Measurements from ENCODE around the gene FAM117A. TPM values are rescaled to one million over a fixed set of nuclear protein-coding genes. Genes with fewer than 3 reads are reported as not detected.
"Not testable (repeated sequence)": the region's sequence is repeated elsewhere in the genome, so short reads cannot be mapped to it uniquely, and the experiment has no call there.

The FAM117A gene
- total RNA-seq, 1 experiment from 2014 or later = 0.42 TPM

- DNase-seq (ENCODE audit: extremely low read depth, low read depth) = no peak
These were observed 21.7 kb downstream of the FAM117A start for GRCh38 chr17:49742166-49742638.

- DNase-seq (ENCODE audit: extremely low read depth, low read depth) = no peak
These were observed 22.2 kb downstream of the FAM117A start for GRCh38 chr17:49741692-49742076.

DNA sequence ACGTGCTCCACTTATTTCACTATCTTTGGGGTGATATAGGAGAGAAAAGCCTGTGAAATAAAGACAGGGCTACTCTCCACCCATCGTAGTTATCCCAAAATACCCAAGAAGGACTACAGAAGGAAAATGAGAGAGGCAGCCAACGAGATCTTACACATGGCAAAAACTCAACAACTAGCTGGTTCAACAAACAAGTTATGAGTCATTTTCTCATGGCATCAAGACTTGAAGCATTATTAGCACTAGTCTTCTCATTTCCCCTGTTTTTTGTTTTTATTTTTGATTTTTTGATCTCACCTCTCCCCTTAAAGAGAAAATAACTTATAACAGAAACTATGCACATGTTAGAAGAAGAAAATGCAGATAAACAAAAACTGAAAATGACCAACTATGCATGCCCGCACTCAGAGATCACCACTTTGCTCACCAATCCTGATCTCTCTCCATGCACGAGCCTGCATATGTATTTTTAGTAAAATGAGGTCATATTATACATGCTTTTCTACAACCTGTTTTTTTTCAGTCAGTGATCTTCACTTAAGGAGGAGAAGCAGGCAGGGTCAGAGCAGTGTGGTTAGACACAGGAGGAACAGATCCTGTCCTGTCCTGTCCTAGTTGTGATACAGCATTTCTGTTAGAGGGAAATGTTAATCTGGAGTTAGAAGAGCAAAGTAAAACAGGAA lies 22.8 kb downstream of the FAM117A start:
- DNase-seq (ENCODE audit: extremely low read depth, low read depth) = no peak

DNA sequence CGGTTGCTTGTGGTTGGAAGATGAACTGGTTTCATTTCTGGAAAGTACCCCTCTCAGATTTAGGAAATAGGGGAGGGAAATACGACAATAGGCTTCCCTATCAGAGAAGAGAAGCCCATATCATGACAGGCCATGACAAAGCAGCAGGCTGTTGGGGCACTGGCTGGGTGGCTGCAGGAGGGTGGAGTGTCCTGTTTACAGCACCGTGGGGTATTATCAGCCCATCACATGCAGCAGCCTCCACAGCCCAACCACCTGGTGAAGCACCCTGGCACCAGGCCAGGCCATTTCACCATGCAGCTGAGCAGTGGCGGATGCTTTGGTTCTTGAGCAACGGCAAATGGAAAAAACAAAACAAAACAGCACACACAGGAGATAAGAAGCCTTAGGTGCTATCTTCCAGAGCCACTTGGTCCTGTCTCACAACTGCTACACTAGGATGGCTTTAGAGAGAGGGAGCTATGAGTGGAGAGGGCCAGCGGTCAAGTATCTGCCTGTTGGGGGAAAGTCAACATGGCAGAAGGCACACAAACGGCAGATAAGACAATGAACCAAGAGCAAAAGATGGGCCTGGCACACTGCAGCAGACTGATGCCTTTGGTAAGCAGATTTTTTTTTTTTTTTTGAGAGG lies 24.2 kb downstream of the FAM117A start:
- DNase-seq (ENCODE audit: extremely low read depth, low read depth) = no peak

DNA sequence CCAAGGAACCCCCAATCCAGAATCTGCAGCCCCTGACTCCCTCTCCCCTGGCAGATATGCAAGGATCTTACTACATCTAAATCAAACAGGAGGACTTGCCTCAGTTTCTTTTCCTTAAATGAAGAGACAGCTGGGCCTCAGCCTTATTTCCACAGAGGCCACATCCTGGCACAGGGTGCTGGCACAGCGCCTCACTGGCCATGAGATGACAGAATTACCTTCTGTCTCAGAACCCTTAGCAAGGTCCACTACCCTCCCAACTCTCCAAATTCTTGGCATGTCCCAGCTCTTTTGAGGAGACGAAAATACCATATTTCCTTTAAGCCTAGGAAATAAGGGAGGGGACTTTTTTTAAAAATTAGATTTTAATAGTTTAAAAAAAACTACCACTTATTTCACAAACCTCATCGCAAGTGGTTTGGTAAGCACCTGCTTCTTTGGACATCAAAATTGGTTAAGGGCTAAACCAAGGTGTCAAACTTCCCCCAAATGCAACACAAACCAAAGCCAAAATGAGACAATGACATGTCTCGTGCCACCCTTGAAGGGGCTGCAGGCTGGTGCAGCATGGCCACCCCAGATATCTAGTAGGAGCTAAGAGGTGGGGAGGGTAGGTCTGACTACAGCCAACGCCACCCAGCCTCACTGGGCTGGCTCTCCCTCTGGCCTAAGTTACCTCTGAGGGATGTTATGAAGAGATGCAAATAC lies 25.3 kb downstream of the FAM117A start:
- no peak for DNase-seq (ENCODE audit: extremely low read depth, low read depth)

DNA sequence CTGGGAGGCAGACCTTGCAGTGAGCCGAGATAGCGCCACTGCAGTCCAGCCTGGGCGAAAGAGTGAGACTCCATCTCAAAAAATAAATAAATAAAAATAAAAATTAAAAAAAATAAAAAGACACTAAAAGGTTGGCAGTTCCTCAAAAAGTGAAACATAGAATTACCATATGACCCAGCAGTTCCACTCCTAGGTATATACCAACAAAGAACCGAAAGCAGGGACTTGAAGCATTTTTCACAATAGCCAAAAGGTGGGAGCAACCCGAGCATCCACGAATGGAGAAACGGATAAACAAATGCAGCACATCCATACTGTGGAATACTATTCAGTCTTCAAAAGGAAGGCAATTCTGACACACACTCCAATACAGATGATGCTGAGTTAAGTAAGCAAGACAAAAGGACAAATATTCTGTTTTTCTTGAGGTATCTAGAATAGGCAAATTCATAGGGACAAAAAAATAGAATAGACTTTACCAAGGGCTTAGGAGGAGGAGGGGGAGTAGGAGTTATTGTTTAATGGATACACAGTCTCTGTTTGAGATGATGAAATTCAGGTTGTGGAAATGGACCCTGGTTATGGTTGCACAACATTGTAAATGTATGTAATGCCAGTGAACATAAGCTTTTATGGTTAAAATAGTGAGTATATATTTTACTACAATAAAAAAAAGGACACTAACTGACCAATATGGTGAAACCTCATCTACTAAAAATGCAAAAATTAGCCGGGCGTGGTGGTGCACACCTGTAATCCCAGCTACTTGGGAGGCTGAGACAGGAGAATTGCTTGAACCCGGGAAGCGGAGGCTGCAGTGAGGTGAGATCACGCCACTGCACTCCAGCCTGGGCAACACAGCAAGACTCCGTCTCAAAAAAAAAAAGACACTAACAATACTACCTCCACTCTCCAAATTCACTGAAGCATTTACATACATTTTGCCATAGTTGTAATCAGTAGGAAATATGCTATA lies 29.1 kb downstream of the FAM117A start:
- no peak for DNase-seq (ENCODE audit: extremely low read depth, low read depth)

DNA sequence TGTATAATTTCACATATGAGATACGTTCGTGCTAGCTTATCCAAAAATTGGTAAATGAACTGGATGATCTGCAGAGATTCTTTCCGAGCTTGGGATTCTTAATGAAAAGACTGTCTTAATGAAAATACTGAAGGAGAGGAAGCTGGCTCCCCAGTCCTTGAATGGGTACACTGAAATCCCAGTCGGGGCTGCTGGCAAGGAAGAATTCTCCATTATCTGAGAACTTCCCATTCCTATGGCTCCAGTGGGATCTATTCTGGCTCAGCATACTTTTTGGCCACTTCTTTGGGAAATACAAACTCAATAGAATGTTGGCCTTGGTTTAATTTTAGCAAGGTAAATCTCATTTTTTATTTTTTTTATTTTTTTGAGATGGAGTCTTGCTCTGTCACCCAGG lies 32.5 kb downstream of the FAM117A start:
- DNase-seq (ENCODE audit: extremely low read depth, low read depth) = no peak

DNA sequence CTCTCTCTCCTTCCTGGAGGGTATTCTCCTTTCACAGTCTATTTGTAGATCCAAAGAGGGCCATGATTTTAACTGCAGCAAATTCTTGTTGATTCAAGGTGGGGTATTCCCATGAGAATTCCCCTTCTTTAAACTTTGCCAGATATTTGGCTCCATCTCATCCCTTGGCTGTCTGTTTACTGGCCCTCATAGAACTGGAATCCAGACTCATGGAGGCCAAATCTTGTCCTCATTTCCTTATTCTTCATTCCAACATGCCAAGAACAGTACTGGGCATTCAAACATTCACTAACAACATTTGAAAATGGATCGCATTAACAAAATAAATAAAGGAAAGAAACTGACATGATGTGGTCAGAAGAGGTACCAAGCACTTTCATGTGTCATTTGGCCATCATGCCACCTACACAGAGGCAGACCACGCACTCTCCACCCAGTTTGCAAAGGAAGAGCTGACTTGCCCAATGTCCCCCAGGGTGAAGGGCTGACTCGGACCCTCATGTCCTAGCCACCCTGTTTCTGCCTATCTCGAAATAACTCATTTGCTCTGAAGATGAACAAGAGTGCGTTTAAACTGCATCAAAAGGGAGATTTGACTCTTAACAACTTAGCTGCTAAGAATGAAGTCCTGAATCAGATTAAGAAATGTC lies 33.0 kb downstream of the FAM117A start:
- DNase-seq (ENCODE audit: extremely low read depth, low read depth) = no peak

- DNase-seq (ENCODE audit: extremely low read depth, low read depth) = no peak
These were observed 33.7 kb downstream of the FAM117A start for GRCh38 chr17:49730078-49730784.

- DNase-seq (ENCODE audit: extremely low read depth, low read depth) = no peak
These were observed 34.9 kb downstream of the FAM117A start for GRCh38 chr17:49729069-49729468.

DNA sequence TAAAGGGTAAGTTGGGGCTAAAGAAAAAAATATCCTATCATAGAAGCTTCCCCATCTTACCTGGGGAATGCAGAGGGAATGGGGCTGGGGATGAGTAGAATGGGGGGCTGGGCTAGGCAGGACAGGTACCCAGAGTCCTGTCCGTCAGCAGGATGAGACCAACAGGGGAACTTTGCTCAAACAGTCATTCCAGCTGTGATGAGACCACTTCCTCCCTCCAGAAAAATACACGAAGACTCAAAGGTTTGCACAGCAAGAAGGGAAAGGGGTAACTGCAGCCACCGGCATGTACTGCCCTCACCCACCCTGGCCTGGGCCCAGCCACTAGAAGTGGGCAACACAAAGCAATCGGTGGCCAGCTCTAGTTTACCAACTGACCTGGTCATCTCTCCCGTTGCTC lies 35.5 kb downstream of the FAM117A start:
- DNase-seq (ENCODE audit: extremely low read depth, low read depth) = no peak

DNA sequence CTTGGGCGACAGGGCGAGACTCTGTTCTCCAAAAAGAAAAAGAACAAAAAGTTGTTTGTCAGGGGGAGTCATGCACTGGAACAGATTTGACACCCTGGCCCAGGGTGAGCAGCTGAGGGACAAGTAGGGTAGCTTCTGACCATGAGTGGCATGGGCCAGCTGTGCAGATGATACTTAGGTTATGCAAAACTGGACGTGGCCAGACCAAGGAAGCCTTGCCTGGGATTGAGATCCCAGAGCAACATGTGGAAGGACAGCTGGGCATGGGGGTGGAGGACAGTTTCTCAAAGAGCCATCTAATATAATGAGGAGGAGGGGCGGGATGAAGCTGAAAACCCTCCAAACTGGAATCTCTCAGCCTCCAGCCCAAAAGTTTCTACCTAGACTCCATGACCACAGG lies 36.6 kb downstream of the FAM117A start:
- DNase-seq (ENCODE audit: extremely low read depth, low read depth) = no peak

- DNase-seq (ENCODE audit: extremely low read depth, low read depth) = no peak
These were observed 38.3 kb downstream of the FAM117A start for GRCh38 chr17:49725452-49726130.

- DNase-seq (ENCODE audit: extremely low read depth, low read depth) = not testable (repeated sequence)
These were observed 39.4 kb downstream of the FAM117A start for GRCh38 chr17:49724552-49724951.

GRCh38 chr17:49723423-49723822 lies 40.5 kb downstream of the FAM117A start:
- no peak for DNase-seq (ENCODE audit: extremely low read depth, low read depth)

DNA sequence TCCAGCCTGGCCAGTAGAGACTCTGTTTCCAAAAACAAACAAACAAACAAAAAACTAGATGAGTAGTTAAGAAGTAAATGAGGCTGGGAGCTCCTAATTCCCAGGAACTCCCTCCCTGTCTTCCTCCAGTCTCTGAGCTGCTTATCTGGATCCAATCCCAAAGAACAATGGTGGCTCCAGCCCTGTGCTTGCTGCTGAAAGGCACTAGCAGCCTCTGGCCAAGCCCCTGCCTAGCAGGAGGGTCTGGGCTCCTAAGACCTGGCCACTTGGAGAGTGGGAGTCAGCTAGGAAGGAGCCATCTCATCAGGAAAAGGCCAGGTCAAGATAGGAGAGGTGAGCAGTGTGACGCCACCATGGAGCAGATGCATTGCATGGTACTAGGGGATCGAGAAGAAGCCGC lies 41.9 kb downstream of the FAM117A start:
- no peak for DNase-seq (ENCODE audit: extremely low read depth, low read depth)

DNA sequence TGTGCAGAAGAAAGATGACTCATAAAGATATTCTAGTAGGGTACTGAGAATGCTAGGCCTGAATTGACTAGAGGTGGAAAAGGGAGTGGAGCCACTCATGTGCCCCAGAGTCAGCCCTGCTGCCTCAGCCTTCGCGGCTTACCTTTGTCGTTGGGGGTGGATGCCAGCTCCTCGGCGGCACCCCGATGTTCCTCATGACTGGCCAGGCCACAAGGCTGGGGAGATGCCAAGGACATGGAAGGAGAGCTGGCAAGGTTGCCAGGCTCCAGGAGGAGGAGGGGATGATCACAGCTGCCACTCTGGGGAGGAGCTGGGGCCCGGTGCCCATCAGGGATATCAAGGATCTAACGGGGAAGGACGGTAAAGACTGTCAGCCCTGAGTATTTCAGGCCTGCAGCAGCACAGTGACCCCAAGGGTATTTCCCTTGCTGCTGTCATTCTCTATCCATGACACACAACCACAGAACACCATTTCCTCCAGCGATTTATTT lies 46.5 kb downstream of the FAM117A start:
- DNase-seq (ENCODE audit: extremely low read depth, low read depth) = no peak

GRCh38 chr17:49716668-49717364 lies 47.1 kb downstream of the FAM117A start:
- no peak for DNase-seq (ENCODE audit: extremely low read depth, low read depth)

Data from NCI-H460 (cell line).